GM12891 (cell line): Measurements from ENCODE around the gene S100A2.

Experiments
- POLR2A ChIP-seq: IDR thresholded peaks from 2 replicates; pipeline ENCODE4 v1.6.1; 2011; ENCODE audit warnings: low read depth, low read length, control low read depth
- POLR2AphosphoS5 ChIP-seq: IDR thresholded peaks from 2 replicates; pipeline ENCODE4 v1.6.1; 2011; ENCODE audit warnings: low read depth, low read length, control low read depth
- SPI1 ChIP-seq: IDR thresholded peaks from 2 replicates; pipeline ENCODE4 v1.6.1; 2011; ENCODE audit warnings: low read depth, low read length, control low read depth
- TAF1 ChIP-seq: IDR thresholded peaks from 2 replicates; pipeline ENCODE4 v1.6.1; 2011; ENCODE audit warnings: low read depth, low read length, control low read depth

DNA sequence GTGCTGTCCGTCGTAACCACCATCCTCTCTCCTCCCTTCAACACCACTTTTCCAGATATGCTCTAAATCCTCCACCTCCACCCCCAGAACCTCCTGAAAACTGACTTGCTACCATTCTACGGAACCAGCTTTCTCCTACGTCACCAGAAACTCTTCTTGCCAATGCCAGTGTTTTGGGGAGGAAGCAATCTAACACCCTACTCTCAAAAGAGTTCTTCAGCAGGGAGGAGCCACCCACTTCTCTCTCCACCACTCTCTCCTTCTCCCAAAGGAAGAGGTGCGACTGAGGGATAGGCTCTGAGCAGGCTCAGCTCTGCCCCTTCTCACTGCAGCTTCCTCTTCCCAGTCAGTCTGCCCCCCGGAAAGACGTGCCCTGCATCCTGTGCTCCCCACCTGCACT lies 6.1 kb upstream of the S100A2 start:
- TF ChIP-seq TAF1 (no peak), POLR2A (no peak), POLR2AphosphoS5 (no peak), SPI1 (no peak)
